ENCODE data around the gene PNMA8A.

- TF ChIP-seq EZH2phosphoT487 (IDR thresholded peaks at IDR 0.05; ENCODE audit: low read depth), result no peak
- TF ChIP-seq CTCF (IDR thresholded peaks at IDR 0.05; ENCODE audit: low read depth, low read length), result no peak
These were observed 15.0 kb upstream of the PNMA8A start for GRCh38 chr19:46486358-46486757.

Data from OCI-LY3 (cell line).